ENCODE measurements around the gene CHURC1. TPM values are rescaled to one million over a fixed set of nuclear protein-coding genes. Genes with fewer than 3 reads are reported as not detected.
A peak's percentile ranks its signal among the peaks of the same experiment; 100 is the strongest.
"Not testable (repeated sequence)": the region's sequence is repeated elsewhere in the genome, so short reads cannot be mapped to it uniquely, and the experiment has no call there.

Gene CHURC1
- total RNA-seq, 4 donors from 2014 or later = 28.9 to 74.7 (median 56.0) TPM

DNA sequence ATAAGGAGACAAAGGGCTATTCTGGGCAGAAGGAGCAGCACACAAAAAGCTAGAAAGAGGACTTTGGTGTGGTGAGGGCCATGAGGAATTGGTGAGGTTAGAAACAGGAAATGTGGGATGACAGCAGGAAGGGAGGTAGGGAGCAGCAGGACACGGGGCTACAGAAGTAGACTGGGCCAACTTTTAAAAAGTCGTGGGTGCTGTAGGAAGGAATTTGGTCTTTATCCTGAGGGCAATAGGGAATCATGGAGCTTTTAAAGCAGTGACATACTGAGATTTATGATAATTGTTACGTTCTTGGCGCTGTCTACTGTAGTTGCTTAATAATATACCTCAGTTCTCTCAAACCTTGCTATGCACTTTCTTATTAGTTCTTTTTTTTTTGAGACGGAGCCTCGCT is 8.2 kb upstream of the CHURC1 start:
- WGBS, 2 donors = 25 to 39% methylated on average over 6 of the region's 6 CpGs
- no peaks in the 10 kb centered on the region for H3K36me3 ChIP-seq
- no peak for DNase-seq
- TF ChIP-seq, protein P1, sequence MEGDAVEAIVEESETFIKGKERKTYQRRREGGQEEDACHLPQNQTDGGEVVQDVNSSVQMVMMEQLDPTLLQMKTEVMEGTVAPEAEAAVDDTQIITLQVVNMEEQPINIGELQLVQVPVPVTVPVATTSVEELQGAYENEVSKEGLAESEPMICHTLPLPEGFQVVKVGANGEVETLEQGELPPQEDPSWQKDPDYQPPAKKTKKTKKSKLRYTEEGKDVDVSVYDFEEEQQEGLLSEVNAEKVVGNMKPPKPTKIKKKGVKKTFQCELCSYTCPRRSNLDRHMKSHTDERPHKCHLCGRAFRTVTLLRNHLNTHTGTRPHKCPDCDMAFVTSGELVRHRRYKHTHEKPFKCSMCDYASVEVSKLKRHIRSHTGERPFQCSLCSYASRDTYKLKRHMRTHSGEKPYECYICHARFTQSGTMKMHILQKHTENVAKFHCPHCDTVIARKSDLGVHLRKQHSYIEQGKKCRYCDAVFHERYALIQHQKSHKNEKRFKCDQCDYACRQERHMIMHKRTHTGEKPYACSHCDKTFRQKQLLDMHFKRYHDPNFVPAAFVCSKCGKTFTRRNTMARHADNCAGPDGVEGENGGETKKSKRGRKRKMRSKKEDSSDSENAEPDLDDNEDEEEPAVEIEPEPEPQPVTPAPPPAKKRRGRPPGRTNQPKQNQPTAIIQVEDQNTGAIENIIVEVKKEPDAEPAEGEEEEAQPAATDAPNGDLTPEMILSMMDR (IDR thresholded peaks at IDR 0.05) = no peak
- TF ChIP-seq POLR2A (IDR thresholded peaks at IDR 0.05) = no peak
- no peak overlapping the region for H3K4me3 ChIP-seq
- H3K4me1 ChIP-seq = no peaks in the 10 kb centered on the region
- no peaks in the 10 kb centered on the region for H3K27me3 ChIP-seq
- intact Hi-C loops (cut with DNase I) = no loop called here
- H3K27ac ChIP-seq = no peak overlapping the region
- no peaks in the 10 kb centered on the region for H3K9me3 ChIP-seq

DNA sequence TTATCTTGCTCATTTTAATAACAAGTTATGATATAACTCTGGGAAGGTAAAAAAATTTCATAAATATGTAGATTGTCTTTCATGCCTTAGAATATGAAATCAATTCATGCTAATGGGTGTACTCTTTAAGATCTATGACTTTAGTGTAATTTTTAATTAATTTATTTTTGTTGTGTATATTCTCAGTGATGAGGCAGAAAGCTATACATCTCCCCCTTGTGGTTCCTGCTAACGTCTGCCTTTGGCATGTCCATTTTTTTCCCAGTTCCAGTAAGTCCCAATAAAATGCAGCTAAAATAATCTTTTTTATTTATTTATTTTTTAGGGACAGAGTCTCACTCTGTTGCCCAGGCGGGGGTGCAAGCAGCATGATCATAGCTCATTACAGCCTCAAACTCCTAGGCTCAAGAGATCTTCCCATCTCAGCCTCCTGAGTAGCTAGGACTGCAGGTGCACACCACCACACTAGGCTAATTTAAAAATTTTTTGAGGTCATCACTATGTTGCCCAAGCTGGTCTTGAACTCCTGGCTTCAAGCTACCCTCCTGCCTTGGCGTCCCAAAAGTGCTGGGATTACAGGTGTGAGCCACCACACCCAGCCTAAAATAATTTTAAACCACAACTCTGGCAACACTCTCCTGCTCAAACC is 3.3 kb upstream of the CHURC1 start:
- DNase-seq = no peak
- WGBS, 2 donors = 17 to 25% methylated on average over 3 of the region's 3 CpGs
- intact Hi-C loops (cut with DNase I) = no loop called here
- Histone ChIP-seq H3K4me1 (peaks cover 0 to 18% (median 13%) of the 10 kb centered on the region in 3 donors), H3K9me3 (no peaks in the 10 kb centered on the region), H3K4me3 (no peak overlapping the region), H3K36me3 (no peaks in the 10 kb centered on the region), H3K27ac (no peak overlapping the region), H3K27me3 (no peaks in the 10 kb centered on the region)
- TF ChIP-seq, protein P1 (IDR thresholded peaks at IDR 0.05) = peak in 5 of 6 experiments; percentile 30 to 54 (median 47)
- TF ChIP-seq POLR2A (IDR thresholded peaks at IDR 0.05) = no peak

DNA sequence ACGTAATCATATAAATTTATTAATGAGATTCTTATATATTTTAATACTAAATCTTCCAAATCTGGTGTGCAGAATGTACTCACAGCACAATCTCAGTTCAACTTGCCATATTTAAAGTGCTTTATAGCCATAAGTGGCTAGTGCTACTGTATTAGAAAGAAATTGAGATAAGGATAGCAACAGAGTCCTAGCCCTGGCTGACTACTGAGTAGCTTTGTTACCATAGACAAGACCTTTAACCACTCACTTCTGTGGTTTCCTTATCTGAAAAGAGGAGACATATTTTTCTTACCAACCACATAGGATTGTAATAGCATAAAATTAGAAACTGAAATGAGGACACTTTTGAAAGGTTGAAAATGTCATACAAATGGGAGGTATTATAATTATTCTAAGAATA is 2.0 kb upstream of the CHURC1 start:
- Histone ChIP-seq H3K4me1 (peaks cover 0 to 30% (median 19%) of the 10 kb centered on the region in 3 donors), H3K27me3 (no peaks in the 10 kb centered on the region), H3K36me3 (no peaks in the 10 kb centered on the region), H3K9me3 (no peaks in the 10 kb centered on the region), H3K4me3 (no peak overlapping the region), H3K27ac (no peak overlapping the region)
- DNase-seq = no peak
- 0 to 41% methylated on average over 1 of the region's 1 CpG for WGBS, 2 donors
- intact Hi-C loops (cut with DNase I) = no loop called here
- TF ChIP-seq, protein P1 (IDR thresholded peaks at IDR 0.05) = no peak
- TF ChIP-seq POLR2A (IDR thresholded peaks at IDR 0.05) = no peak

DNA sequence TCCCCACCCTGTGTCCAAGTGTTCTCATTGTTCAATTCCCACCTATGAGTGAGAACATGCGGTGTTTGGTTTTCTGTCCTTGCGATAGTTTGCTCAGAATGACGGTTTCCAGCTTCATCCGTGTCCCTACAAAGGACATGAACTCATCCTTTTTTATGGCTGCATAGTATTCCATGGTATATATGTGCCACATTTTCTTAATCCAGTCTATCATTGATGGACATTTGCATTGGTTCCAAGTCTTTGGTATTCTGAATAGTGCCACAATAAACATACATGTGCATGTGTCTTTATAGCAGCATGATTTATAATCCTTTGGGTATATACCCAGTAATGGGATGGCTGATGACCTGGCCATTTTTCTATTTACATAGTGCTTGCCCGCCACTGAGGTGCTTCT is 778 bp upstream of the CHURC1 start:
- H3K27me3 ChIP-seq; H3K9me3 ChIP-seq; intact Hi-C loops (cut with DNase I); DNase-seq; H3K36me3 ChIP-seq: not testable (repeated sequence)
- H3K4me3 ChIP-seq = peak overlapping the region; percentile 76 to 98 (median 96)
- peak overlapping the region in 3 of 4 donors; percentile 97 to 99 (median 98) for H3K27ac ChIP-seq
- H3K4me1 ChIP-seq = peaks cover 0 to 42% (median 19%) of the 10 kb centered on the region in 3 donors
- 63 to 79% methylated on average over 5 of the region's 5 CpGs for WGBS, 2 donors

DNA sequence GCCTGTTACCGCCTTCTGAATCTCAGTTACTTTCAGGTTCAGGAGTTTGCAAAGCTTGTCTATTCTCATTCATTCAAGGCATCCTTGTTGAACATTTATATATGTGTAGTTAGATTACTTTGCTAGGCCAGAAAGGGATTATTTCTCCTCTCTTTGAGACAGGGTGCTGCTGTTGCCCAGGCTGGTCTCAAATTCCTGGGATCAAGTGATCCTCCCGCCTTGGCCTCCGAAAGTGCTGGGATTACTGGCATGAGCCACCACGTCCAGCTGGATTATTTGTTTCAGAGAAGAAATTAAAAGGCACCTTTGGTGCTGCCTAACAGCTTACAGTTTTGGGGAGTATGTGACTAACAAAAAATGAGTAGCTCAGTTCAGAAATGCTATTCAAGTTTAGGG is 772 bp downstream of the CHURC1 start:
- H3K27me3 ChIP-seq = no peaks in the 10 kb centered on the region
- peak overlapping the region; percentile 76 to 98 (median 96) for H3K4me3 ChIP-seq
- H3K4me1 ChIP-seq = peaks cover 0 to 52% (median 19%) of the 10 kb centered on the region in 3 donors
- peak overlapping the region; percentile 95 to 99 (median 98) for H3K27ac ChIP-seq
- intact Hi-C loops (cut with DNase I) = no loop called here
- TF ChIP-seq POLR2A (IDR thresholded peaks at IDR 0.05) = no peak
- TF ChIP-seq, protein P1 (IDR thresholded peaks at IDR 0.05) = no peak
- H3K9me3 ChIP-seq = no peaks in the 10 kb centered on the region
- WGBS, 2 donors = 7 to 17% methylated on average over 4 of the region's 4 CpGs
- H3K36me3 ChIP-seq = no peaks in the 10 kb centered on the region
- no peak for DNase-seq
